SK-N-DZ (cell line): Measurements from ENCODE around the gene TPGS1. TPM values are rescaled to one million over a fixed set of nuclear protein-coding genes. Genes with fewer than 3 reads are reported as not detected.

Source experiments
- DNase-seq: peaks from one replicate; pipeline ENCODE4 v3.0.0-alpha.2; 2015; ENCODE audit warnings: low spot score
- polyA plus RNA-seq, 2 experiments: library from polyadenylated mRNA; depleted of rRNA; stranded (reverse); fragments of >200 nt; gene quantifications; 2 replicates each; pipeline ENCODE4 v1.2.3, GENCODE V29; 2014

TPGS1 gene, protein sequence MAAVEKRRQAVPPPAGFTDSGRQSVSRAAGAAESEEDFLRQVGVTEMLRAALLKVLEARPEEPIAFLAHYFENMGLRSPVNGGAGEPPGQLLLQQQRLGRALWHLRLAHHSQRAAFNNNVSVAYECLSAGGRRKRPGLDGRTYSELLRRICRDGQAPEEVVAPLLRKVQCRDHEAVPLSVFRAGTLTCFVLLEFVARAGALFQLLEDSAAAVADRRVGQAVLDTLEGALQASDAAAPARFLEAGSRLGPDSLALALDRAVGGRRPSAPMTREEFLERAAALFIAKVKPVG
- polyA plus RNA-seq (2014; cell fraction: cytosol; rRNA removed), result 33.8 and 44.2 TPM in 2 replicates
- 31.9 and 56.0 TPM in 2 replicates for polyA plus RNA-seq (2014; cell fraction: nucleus; rRNA removed)

DNA sequence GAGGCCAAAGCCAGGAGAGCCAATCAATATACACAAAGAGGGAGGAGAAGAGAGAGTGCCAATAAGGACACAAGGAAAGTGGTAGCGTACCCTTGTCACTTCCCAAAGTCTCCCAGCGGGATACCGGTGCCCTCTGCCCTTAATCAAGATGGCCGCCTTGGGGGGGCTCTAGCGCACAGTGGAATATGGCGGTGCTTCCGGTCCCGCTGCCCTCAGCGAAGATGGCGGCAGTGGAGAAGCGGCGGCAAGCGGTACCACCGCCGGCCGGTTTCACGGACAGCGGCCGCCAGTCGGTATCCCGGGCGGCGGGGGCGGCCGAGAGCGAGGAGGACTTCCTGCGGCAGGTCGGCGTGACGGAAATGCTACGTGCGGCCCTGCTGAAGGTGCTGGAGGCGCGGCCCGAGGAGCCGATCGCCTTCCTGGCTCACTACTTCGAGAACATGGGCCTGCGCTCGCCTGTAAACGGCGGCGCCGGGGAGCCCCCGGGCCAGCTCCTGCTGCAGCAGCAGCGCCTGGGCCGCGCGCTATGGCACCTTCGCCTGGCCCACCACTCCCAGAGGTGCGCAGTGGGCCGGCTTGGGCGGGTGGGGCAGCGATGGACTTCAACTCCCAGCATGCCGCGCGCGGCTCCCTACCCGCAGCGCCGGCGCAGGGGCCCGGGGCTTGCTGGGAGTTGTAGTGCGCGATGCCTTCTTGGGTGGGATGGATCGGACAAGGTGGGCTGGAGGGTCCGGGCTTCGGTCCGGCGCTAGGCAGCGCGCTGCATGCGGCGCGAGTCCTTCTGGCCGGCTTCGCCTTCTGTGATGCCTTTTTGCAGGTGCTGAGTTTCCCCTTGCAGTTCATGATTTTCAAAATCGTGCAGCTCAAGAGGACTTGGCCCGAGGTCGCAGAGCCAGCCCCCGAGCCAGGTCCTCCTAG, at the start of gene TPGS1:
Gene TPGS1, plus strand, starts transcription at position 212 of the 918 bp plus-strand sequence. Its CDS starts 10 bp downstream, at position 222.
- peak; percentile 85 for DNase-seq

- DNase-seq, result no peak
These were observed 49.7 kb upstream of the TPGS1 start for GRCh38 chr19:457636-458035.

DNA sequence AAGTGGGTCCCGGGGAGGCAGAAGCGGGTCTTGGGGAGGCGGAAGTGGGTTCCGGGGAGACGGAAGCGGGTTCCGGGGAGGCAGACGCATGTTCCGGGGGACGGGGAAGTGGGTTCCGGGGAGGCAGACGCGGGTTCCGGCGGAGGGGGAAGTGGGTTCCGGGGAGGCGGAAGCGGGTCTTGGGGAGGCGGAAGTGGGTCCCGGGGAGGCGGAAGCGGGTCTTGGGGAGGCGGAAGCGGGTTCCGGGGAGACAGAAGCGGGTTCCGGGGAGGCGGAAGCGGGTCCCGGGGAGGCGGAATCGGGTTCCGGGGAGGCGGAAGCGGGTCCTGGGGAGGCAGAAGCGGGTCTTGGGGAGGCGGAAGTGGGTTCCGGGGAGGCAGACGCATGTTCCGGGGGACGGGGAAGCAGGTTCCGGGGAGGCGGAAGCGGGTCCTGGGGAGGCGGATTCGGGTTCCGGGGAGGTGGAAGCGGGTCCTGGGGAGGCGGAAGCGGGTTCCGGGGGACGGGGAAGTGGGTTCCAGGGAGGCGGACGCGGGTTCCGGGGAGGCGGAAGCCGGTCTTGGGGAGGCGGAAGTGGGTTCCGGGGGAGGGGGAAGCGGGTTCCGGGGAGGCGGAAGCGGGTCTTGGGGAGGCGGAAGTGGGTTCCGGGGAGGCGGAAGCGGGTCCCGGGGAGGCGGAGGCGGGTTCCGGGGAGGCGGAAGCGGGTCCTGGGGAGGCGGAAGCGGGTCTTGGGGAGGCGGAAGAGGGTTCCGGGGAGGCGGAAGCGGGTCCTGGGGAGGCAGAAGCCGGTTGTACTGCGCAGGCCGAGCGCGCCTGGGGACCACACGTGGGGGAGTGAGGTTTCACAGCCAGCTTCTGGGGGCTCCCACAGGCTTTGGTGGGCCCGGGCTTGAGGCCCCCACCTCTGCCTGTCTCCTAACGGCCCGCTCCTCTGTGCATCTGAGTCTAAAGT, 48.9 kb upstream of the TPGS1 start:
- DNase-seq, result no peak

DNA sequence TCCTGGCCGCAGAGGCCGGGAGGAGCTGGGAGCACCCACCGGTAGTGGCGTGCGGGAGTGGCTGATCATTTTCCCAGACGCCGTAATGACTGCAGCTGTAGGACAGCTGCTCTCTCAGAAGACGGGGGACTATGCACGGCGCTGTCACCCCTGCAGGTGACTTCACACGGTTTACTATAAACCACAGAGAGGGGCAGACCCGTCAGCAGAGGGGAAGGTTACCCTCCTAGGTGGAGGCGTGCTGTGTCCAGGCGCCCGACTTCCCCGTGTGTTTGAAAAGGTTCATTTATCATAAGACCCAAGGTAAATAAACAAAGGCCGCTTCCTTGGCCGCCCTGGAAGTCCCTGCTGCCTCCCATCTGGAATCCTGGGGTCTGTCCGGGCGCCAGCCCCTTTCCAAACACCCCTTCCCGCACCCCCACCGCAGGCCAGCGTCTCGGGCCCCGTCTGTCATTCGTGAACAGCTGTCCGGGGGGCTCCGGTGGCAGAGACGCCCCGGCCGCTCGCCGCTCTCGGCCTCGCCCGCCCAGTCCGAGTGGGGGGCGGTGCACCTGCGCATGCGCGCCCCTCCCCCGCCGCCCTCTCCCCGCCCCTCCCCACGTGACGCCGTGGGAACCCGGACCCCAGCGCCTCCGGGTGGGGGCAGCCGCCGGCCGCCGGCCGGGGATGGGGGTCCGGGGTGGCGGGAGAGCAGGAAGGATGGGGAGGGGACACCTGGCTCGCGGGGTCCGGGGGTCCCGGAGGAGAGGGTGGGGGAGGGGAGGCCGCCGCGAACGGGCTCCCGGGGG, 47.4 kb upstream of the TPGS1 start:
- peak; percentile 63 for DNase-seq

- DNase-seq, result no peak
These were observed 46.2 kb upstream of the TPGS1 start, which contains the start of gene SHC2 for GRCh38 chr19:460877-461720. Gene SHC2, minus strand, starts transcription at chr19:461033. Its CDS starts 37 bp downstream, at chr19:460996.

- peak; percentile 74 for DNase-seq
These were observed 45.4 kb upstream of the TPGS1 start for GRCh38 chr19:461721-462551.

DNA sequence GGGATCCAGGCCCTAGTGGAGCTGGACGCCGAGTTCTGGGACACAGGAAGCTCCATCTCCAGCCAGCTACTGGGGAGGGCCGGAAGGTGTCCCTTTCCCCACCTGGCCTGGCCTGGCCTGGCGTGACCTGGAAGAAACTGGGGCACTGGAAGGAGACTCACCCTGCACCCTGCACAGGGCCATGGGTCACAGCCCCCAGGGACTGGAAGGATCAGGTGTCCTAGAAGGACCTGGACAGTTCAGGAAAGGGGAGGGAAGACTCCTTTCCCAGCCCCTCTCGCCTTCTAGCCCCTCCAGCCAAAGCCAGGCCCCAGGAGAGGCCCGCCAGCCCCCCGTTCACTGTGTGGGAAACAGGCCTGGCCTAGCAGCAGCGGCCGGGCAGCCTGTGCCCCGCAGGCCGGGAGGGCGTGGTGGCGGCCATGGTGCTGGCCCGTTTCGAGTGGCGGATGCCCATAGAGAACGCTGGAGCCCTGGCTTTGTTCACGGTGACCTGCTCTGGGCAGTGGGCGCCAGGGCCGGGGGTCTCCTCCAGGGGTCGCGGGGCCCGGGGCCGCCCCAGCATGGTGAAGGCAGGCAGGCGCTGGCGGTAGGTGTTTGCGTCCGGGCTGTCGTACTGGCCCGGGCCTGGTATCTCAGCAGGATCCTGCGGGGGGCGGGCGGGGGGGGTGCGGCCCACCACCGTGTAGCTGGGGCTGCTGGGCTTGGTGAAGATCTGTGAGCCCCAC, 43.7 kb upstream of the TPGS1 start:
- no peak for DNase-seq

GRCh38 chr19:464208-464545, 43.1 kb upstream of the TPGS1 start:
- DNase-seq, result no peak

DNA sequence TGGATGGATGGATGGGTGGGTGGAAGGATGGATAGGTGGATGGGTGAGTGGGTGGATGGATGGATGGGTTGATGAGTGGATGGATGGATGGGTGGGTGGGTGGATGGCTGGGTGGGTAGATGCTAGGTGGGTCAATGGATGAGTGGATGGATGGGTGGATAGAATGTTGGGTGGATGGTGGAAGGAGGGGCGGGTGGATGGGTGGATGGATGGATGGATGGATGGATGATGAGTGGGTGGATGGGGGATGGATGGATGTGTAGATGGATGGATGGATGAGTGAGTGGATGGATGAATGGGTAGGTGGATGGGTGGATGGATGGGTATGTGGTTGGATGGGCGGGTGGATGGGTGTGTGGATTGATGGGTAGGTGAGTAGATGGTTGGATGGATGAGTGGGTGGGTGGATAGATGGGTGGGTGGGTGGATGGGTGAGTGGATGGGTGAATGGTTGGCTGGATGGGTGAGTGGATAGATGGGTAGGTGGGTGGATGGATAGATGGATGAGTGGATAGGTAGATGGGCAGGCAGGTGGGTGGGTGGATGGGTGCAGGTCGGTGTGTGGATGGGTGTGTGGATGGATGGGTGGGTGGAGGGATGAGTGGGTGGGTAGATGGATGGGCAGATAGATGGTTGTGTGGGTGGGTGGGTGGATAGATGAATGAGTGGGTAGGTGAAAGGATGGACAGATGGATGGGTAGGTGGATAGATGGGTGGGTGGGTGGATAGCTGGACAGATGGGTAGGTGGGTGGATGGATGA, 42.1 kb upstream of the TPGS1 start:
- DNase-seq, result no peak

DNA sequence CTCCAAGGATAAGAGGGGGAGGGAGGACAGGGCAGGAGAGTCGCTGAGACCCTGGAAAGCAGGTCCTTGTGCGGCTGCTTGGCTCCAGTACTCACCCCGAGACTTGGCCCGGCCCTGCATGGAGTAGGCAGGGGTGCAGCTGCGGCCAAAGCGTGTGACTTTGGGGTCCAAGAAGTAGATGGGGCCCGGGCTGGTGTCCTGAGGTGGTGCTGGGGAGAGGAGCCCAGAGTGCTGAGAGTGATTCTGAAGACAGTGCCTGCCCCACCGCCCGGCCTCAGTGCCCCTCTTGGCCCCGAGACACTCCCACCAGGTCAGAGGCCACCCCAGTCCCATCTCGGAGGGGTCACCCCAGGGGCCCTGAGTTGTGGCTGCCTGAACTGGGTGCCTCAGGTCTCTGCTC, 39.7 kb upstream of the TPGS1 start:
- no peak for DNase-seq

DNA sequence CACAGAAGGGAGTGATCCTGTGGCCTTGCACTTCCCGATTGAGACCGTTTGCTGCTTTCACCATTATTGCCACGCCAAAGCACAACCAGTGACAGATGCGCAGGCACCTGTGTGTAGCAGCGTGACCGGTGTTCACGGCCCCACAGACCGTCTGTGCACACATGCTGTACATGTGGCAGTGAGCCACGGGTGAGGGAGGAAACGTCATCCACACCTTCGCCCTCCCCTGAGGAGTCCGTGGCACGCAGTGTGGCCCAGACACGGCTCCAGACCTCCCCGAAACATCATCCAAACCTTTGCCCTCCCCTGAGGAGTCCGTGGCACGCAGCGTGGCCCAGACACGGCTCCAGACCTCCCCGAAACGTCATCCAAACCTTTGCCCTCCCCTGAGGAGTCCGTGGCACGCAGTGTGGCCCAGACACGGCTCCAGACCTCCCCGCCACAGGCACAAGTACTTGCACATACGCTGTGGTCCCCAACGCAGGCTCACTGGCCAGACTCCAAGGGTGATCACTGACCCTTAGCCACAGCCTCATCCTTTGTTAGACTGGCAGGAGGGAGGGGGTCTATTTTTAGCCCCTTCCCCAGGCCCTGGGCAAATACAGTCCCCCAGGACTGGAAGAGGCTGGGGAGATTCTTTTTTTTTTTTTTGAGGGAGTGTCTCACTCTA, 38.6 kb upstream of the TPGS1 start:
- DNase-seq, result no peak

DNA sequence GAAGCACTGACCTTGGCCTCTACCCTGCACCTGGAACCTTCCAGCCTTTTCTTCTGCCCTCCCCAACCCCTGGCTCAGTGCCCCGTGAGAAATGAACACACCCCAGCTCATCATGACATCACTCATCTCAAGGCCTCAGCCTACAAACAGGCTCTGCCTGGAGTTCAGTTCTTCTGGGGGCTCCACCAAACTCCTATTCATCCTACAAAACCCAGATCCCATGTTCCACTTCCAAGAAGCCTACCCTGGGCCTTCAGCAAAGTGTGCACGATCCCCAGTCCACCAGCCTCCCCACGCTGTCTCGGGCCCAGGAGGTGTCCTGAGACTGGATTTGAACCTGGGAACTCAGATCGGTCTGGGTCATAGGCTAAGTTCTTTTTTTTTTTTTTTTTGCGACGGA, 37.5 kb upstream of the TPGS1 start:
- no peak for DNase-seq

DNA sequence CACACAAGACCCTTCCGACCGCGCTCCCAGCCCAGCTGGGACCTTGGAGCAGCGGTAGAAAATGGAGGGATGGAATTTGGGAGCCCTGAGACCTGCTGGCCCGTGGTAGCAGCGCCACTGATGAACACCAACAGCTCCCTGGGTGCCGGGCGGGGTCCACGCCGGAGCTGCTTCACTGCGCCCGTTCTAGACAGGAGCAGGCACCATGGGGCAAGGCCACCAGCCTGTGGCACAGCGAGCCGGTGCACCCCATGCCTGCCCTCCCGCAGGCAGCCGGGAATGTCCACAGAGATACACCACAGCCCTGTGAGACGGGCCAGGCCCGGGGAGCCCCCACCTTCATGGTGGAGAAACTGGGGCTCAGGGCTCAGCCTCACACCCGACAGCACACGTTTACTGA, 36.6 kb upstream of the TPGS1 start:
- no peak for DNase-seq

- no peak for DNase-seq
These were observed 35.1 kb upstream of the TPGS1 start for GRCh38 chr19:472005-472858.

- no peak for DNase-seq
These were observed 32.9 kb upstream of the TPGS1 start for GRCh38 chr19:474126-475078.
